Activated CD8-positive, alpha-beta memory T cell treated with anti-CD3 and anti-CD28 coated beads, Interleukin-2, amount 50 U/mL, for 4 hours (primary cell): ENCODE results near the gene NAALADL1.

Experiments
- DNase-seq: peaks from one replicate; pipeline ENCODE4 v3.0.0-alpha.2; 2020

NAALADL1 gene, protein sequence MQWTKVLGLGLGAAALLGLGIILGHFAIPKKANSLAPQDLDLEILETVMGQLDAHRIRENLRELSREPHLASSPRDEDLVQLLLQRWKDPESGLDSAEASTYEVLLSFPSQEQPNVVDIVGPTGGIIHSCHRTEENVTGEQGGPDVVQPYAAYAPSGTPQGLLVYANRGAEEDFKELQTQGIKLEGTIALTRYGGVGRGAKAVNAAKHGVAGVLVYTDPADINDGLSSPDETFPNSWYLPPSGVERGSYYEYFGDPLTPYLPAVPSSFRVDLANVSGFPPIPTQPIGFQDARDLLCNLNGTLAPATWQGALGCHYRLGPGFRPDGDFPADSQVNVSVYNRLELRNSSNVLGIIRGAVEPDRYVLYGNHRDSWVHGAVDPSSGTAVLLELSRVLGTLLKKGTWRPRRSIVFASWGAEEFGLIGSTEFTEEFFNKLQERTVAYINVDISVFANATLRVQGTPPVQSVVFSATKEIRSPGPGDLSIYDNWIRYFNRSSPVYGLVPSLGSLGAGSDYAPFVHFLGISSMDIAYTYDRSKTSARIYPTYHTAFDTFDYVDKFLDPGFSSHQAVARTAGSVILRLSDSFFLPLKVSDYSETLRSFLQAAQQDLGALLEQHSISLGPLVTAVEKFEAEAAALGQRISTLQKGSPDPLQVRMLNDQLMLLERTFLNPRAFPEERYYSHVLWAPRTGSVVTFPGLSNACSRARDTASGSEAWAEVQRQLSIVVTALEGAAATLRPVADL

DNA sequence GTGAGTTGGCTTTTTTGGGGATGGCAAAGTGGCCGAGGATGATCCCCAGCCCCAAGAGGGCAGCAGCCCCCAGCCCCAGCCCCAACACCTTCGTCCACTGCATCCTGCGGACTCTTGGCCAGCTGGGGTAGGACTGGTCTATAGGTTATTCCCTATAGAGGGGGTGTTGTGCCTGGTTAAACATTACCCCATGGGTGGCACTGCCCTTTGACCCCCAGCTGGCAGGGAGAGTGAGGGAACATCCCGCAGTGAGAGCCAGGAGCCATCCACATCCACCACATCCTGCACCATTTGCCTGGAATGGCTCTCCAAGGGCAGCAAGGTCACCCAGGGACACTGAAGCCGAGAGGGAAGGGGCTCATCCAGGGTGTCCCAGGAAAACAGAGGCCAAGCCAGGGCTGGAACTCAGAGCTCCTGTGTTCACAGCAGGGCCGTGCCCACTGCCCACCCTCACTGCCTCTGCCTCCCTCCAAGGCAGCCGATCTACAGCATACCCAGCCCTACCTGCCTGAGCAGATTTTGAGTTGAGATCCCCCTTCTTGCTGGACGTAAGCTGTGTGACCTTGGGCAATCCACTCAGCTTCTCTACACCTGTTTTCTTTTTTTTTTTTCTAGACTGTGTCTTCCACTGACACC is at the start of gene NAALADL1:
NAALADL1 (minus strand) TSS at position 135 of the 636 bp plus-strand sequence; CDS start at position 103, 32 bp downstream.
- no peak for DNase-seq

DNA sequence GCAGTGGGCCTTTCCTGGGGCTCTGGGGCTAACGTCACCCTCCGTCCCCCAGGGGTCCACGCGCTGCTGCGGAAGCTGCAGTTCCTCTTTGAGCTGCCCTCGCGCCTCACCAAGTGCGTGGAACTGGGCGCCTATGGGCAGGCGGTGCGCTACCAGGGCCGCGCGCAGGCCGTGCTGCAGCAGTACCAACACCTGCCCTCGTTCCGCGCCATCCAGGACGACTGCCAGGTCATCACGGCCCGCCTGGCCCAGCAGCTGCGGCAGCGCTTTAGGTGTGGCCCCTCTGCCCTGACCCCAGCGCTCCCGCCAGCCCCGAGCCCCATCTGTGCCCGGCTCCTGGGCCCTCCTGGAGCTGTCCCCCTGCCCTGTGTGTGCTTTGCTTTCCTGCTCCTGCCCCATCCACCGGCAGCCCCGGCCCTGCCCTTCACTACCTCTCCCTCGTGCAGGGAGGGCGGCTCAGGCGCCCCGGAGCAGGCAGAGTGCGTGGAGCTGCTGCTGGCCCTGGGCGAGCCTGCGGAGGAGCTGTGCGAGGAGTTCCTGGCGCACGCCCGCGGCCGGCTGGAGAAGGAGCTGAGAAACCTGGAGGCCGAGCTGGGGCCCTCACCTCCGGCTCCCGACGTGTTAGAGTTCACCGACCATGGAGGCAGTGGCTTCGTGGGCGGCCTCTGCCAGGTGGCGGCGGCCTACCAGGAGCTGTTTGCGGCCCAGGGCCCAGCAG is 49.6 kb upstream of the NAALADL1 start:
- DNase-seq = no peak

DNA sequence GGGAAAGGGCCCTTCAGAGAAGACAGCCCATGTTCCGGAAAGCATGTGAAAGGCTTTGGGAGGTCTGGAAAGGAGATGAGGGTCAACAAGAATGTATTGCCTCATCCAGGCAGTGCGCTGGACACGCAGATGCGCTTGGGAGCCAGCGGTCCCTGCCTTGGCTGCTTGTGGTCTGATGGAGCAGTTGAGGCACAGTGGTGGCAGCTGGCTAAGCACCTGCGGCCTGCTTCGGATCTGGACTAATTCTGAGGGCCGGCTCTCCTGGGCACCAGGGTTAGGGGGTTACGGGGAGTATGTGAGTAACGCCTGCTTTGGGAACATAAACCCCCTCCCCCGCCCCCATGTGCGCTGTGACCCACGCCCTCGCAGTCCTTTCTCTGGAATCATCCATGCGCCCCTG is 48.7 kb upstream of the NAALADL1 start:
- DNase-seq = no peak

DNA sequence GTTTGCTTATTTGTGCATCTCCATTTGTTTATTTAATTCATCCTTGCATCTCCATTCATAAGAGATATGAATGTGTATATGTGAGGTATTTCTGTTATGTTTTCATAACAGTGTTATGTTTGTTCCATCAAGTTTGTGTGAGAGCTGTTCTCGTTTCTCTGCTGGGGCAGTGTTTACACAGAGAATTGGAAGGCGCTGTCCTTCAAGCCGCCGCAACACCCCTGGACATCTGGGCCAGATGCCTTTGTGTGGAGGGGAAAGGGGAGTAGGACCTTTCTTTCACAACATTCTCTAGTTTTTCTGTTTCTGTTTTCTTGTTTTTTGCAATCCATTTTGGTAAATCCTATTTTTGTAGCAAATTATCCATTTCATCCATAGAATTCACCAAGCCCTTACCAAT is 46.3 kb upstream of the NAALADL1 start:
- no peak for DNase-seq

DNA sequence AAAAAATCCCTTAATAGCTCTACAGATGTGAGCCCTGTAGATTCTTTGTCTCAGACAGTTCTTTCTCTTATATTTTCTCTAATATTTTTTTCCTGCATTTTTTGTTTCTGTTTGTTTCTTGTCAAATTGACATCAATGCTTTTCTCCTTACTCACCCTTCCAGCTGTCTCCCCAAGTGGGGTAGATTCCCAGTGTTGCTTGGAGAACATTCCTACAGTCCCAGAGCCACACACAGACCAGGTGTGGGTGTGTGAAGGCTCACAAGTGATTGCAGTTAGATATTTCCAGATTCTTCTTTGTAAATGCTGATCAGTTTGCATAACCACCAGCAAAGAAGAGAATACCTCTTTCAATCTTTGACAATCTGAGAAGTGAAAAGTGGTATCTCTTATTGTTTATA is 45.1 kb upstream of the NAALADL1 start:
- no peak for DNase-seq

DNA sequence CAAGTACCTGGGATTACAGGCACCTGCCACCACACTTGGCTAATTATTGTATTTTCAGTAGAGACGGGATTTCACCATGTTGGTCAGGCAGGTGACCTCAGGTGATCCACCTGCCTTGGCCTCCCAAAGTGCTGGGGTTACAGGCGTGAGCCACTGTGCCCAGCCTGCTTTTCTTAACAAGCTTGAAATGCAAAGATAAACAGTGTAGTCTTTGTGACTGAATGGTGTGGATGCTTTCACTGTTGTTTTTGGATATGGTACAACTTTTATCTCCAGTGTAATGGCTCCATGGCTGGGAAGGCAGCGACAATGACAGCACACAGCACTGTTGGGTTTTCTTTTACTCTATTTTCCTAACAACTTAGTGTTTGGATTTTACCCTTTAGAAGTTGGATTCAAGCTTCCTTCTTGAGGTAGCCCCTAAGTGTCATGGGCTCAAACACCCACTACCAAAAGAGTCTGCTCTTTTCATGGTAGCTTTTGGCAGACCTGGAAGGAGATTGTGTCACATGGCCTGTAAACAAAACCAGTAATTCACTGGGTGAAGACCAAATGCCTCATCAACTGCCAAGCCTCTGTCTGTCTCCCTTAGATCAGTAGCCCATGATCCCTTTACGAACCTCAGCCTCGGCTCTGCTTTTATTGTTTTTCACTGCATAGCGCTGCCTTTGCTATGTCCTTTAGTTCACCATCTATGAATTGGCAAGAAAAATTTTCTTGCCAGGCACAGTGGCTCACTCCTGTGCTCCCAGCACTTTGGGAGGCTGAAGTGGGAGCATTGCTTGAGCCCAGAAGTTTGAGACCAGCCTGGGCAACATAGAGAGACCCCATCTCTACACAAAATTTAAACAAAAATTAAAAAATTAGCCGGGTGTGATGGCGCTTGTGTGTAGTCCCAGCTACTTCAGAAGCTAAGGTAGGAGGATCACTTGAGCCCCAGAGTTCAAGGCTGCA is 44.1 kb upstream of the NAALADL1 start:
- no peak for DNase-seq

DNA sequence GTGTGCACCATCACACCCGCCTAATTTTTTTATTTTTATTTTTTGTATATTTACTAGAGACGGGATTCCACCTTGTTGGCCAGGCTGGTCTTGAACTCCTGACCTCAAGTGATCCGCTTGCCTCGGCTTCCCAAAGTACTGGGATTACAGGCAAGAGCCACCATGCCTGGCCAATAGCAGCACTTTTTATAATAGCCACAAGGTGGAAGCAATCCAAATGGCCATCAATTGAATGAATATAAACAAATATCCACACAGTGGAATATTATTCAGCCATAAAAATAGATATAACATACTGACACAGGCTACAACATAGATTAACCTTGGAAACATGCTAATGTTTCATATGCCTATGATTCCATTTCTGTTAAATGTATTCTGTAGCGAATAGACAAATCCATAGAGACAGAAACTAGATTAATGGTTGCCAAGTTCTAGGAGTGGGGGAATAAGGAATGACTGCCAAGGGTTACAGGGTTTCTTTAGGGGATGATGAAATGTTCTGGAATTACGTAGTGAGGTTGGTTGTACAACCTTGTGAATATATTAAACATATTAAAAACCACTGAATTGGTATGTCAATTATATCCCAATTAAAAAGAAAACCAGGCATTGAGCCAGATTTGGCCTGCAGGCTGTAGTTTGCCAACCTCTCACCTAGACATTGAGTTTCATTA is 42.5 kb upstream of the NAALADL1 start:
- DNase-seq = no peak

DNA sequence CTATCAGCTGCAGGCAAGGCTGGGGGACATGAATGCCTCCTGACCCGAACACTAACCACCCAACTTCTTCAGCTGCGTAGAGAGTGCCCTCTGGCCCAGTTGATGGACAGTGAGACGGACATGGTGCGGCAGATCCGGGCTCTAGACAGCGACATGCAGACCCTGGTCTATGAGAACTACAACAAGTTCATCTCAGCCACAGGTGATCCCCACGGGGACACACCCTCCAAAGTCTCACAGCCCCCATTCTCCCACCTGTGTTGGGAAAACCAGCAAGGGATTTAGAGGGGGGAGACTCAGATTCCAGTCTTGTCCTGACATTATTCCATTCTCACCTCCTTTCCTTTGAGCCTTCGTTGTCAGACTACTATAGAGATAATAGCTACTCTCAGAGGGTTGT is 38.6 kb upstream of the NAALADL1 start:
- no peak for DNase-seq

DNA sequence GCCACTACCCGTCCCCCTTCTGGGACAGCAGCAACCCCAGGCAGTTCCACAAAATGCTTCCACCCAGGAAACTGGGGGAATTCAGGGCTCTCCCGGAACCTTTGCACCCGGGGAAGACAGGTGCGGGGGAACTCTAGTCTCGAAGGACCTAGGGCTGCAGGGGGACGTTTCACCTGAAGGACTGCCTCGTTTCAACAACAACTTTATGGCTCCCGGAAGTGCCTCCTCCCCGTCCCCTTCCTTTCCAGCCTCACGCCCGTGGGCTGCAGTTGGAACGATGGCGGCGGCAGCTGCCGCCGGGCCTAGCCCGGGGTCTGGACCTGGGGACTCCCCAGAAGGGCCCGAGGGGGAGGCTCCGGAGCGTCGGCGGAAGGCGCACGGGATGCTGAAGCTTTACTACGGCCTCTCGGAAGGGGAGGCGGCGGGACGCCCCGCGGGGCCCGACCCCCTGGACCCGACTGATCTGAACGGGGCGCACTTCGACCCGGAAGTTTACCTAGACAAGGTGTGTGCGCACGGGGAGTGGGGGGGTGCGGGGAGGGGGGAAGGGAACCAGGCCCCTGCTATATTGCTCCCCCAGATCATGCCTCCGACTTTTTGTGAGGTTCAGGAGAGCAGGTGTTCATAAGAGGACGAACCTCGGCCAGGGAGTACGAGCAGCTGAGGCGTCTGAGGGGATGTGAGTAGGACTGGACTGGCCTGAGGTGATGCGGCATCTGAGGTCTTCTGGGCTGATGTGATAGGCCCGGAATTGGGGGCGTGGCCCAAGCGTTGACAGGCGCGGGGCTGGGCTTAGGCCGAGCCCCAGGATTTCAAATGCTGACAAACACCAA is 37.8 kb upstream of the NAALADL1 start, which contains the start of gene VPS51:
VPS51 (plus strand) TSS at position 241 of the 833 bp plus-strand sequence; CDS start at position 278, 37 bp downstream.
- peak; percentile 81 for DNase-seq

DNA sequence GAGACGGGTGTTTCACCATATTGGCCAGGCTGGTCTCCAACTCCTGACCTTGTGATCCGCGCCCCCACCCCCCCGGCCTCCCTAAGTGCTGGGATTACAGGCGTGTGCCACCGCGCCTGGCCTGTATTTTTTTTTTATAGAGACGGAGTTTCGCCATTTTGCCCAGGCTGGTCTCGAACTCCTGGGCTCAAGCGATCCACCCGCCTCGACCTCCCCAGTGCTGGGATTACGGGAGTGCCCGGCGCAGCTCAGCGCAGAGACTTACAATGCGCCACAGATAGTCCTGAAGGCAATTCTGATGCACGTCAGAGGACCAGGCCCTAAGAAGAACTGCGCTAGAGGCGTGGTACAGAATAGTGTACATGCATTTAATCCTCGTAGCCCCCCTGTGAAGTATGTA is 37.1 kb upstream of the NAALADL1 start:
- no peak for DNase-seq

DNA sequence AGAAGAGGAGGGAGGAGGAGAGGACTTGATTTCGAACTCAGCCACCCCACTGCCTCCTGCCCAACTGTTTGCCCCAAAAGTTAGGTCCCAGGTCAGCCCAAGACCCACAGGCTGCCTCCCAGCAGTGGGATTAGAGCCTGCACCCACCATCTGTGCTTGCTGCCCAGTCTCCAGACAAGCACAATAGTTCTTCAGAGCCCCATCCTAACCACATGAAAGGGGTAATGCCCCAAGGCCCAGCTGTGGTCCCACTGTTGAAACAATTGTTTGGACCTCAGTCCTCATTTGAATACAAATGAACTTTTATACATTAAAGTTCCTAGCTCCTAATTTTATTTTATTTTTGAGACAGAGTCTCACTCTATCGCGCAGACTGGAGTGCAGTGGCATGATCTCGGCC is 32.3 kb upstream of the NAALADL1 start:
- no peak for DNase-seq

DNA sequence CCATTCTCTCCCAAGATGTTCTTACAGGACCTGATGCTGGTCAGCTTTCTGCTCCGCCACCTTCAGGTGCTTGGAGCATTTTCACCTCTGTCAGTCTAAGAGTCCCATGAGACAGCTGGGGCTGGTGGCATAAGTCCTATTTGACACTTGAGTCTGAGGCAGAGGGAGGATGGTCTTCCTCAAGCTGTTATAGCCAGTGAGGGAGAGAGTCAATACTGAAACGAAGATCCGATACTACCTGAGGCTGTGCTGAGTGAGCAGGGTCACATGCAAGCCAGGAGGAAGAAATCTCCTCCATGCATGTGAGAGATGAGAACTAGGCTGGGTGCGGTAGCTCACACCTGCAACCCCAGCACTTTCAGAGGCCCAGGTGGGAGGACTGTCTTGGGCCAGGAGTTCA is 31.3 kb upstream of the NAALADL1 start:
- DNase-seq = no peak

DNA sequence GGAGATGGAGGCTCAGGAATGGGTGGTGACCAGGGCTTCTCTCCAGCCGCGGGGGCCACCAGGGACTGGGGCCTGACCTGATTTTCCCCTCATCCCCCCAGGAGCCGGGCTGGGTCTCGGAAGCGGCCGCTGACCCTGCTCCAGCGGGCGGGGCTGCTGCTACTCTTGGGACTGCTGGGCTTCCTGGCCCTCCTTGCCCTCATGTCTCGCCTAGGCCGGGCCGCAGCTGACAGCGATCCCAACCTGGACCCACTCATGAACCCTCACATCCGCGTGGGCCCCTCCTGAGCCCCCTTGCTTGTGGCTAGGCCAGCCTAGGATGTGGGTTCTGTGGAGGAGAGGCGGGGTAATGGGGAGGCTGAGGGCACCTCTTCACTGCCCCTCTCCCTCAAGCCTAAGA is 29.5 kb upstream of the NAALADL1 start:
- DNase-seq = no peak

DNA sequence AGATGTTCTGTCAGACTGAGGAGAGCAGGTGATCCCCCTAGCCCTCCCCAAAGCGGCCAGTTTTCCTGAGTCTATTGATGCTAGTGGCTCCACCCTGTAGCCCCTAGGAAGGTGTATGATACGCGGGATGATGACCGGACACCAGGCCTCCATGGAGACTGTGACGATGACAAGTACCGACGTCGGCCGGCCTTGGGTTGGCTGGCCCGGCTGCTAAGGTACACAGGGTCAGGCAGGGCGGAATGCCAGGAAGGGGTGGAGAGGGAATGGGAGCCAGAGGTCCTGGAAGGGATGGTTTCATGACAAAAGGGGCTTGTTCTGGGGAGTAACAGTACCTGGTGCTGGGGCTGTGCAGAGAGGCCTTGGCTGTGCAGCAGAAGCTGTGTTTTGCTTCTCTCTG is 28.9 kb upstream of the NAALADL1 start:
- no peak for DNase-seq

DNA sequence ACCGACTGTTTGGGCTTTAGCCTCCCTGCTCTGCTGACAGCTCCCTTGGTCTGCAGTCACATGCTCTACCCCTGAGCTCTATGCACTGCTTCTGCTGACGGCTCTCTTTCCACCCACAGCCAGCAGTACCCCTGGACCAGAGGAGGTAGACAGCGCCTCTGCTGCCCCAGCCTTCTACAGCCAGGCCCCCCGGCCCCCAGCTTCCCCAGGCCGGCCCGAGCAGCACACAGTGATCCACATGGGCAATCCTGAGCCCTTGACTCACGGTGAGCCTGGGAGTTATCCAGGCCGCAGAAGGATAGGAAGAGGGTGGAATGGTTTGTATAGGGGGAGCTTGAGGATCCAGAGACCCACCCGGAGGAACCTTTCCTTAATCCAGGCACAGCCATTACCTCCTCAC is 28.5 kb upstream of the NAALADL1 start:
- no peak for DNase-seq

DNA sequence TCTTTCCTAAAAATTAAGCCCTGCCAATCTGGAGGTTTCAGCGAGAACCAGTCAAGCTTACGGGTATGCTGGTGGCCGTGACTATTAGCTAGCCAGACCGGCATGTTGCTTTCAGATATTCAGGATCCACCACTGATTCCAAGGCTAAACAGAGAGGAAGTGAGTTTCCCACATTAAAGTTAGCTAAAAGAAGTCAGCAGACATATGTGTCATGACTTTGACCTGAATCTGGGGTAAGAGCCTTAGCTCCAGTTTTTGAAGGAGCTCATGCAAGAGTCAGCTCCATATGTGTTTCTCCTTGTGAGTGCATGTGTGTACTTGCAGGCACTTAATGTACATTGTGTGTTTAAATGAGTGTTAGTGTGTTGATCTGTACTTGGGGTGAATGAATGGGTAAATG is 27.1 kb upstream of the NAALADL1 start:
- no peak for DNase-seq

DNA sequence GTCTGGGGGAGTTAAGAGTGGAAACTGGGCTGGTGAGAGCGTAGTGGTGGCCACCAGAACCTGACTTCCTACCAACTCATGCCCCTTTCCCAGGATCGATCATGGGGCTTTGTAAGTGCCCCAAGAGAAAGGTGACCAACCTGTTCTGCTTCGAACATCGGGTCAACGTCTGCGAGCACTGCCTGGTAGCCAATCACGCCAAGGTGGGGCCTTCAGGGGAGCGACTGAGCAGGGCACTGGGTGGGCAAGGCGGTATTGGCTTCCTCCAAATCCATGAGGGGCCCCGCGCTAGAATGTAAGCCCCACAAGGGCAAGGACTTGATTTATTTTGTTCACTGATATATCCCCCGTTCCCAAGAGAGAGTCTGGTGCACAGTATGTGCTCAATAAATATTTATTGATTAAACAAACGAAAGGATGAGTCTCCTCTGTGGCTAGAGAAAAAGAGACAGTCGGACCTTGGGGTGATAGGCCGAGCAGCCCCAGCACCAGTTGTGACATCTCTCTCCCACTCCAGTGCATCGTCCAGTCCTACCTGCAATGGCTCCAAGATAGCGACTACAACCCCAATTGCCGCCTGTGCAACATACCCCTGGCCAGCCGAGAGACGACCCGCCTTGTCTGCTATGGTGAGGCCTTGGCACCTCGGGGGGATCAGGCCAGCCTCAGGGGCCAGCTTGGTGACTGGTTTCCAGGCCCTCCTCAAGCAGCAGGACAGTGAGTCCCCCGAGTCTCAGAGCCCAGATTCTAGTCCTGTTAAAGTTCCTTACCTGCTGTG is 26.4 kb upstream of the NAALADL1 start:
- no peak for DNase-seq

DNA sequence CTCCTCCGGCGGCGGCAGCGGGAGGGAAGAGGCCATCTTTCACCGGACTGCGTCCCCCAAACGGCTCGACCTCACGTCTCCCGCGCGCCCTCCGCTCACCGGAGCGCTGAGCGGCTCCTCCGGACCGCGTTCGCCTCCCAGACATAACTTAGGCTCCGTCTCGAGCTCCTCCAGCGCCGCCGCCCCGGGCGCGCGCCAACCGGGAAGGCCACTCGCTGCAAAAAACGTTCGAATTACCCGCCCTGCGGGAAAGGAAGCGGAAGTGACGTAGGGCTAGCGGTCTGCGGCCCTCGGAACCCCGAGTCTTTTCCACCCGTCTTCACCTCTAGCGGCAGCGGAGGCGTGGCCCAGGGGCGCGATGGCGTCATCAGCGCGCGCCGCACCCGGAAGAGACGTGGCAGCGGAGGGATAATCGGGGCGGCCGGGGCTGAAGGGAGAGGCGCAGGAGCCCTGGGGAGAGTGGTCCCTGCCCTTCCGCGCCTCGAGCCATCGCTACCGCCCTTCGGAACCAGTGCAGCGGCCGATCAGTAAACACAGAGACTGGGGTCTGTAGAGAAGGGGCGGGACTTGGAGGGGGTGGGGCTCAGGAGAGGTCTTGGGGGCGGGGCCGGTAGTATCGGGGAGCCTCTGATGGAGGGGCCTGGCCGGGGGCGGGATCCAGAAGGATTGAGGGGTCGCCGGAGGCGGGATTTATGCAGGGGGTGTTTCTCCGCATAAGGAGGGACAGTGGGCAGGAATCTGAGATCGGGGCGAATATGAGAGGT is 25.7 kb upstream of the NAALADL1 start, which contains the start of the genes CDCA5 and ZFPL1:
CDCA5 (minus strand) TSS at position 207 of the 764 bp plus-strand sequence; CDS start at position 145, 62 bp downstream.
ZFPL1 (plus strand) TSS at position 389 of the 764 bp plus-strand sequence. CDS start 477 bp downstream, outside the sequence.
- DNase-seq = peak; percentile 96
